ENCODE measurements around the gene PSRC1. TPM values are rescaled to one million over a fixed set of nuclear protein-coding genes. Genes with fewer than 3 reads are reported as not detected.
"Not testable (repeated sequence)": the region's sequence is repeated elsewhere in the genome, so short reads cannot be mapped to it uniquely, and the experiment has no call there.

Gene PSRC1
- total RNA-seq (2014; rRNA removed) = 57.6 and 60.4 TPM in 2 replicates
- polyA plus RNA-seq (2012) = 32.9 TPM

- peak; percentile 96 for DNase-seq (ENCODE audit: low read depth)
Measured at GRCh38 chr1:109282952-109283747, at the start of gene PSRC1. TSS of gene PSRC1 (minus strand) at chr1:109283145.

- DNase-seq (ENCODE audit: low read depth) = no peak
Measured at GRCh38 chr1:109331113-109331512, 48.2 kb upstream of the PSRC1 start.

GRCh38 chr1:109327285-109327684 lies 44.3 kb upstream of the PSRC1 start:
- no peak for DNase-seq (ENCODE audit: low read depth)

- DNase-seq (ENCODE audit: low read depth) = no peak
Measured at GRCh38 chr1:109322974-109323373, 40.0 kb upstream of the PSRC1 start.

GRCh38 chr1:109319114-109319513 lies 36.2 kb upstream of the PSRC1 start:
- no peak for DNase-seq (ENCODE audit: low read depth)

- no peak for DNase-seq (ENCODE audit: low read depth)
Measured at GRCh38 chr1:109316506-109316905, 33.6 kb upstream of the PSRC1 start.

GRCh38 chr1:109315288-109315687 lies 32.3 kb upstream of the PSRC1 start:
- no peak for DNase-seq (ENCODE audit: low read depth)

GRCh38 chr1:109314795-109315194 lies 31.9 kb upstream of the PSRC1 start:
- DNase-seq (ENCODE audit: low read depth) = peak; percentile 80

- DNase-seq (ENCODE audit: low read depth) = peak; percentile 64
Measured at GRCh38 chr1:109312978-109313775, 30.2 kb upstream of the PSRC1 start.

GRCh38 chr1:109312246-109312645 lies 29.3 kb upstream of the PSRC1 start:
- DNase-seq (ENCODE audit: low read depth) = peak; percentile 85

GRCh38 chr1:109309347-109309746 lies 26.4 kb upstream of the PSRC1 start:
- no peak for DNase-seq (ENCODE audit: low read depth)

GRCh38 chr1:109307274-109308021 lies 24.5 kb upstream of the PSRC1 start:
- DNase-seq (ENCODE audit: low read depth) = no peak

- no peak for DNase-seq (ENCODE audit: low read depth)
Measured at GRCh38 chr1:109306832-109307273, 23.9 kb upstream of the PSRC1 start, which contains the start of gene MYBPHL. TSS of gene MYBPHL (minus strand) at chr1:109307011. CDS start at chr1:109306991, 20 bp downstream.

GRCh38 chr1:109305991-109306390 lies 23.0 kb upstream of the PSRC1 start:
- DNase-seq (ENCODE audit: low read depth) = not testable (repeated sequence)

GRCh38 chr1:109304226-109304920 lies 21.4 kb upstream of the PSRC1 start:
- no peak for DNase-seq (ENCODE audit: low read depth)

GRCh38 chr1:109301874-109302273 lies 18.9 kb upstream of the PSRC1 start:
- no peak for DNase-seq (ENCODE audit: low read depth)

- no peak for DNase-seq (ENCODE audit: low read depth)
Measured at GRCh38 chr1:109300650-109301151, 17.8 kb upstream of the PSRC1 start.

- peak; percentile 89 for DNase-seq (ENCODE audit: low read depth)
Measured at GRCh38 chr1:109299558-109300343, 16.8 kb upstream of the PSRC1 start.

GRCh38 chr1:109298666-109299557 lies 16.0 kb upstream of the PSRC1 start:
- DNase-seq (ENCODE audit: low read depth) = peak; percentile 83

Data from LHCN-M2 (cell line).